Effector memory CD8-positive, alpha-beta T cell (primary cell): ENCODE measurements around the gene EFHD2.
"Not testable (repeated sequence)": the region's sequence is repeated elsewhere in the genome, so short reads cannot be mapped to it uniquely, and the experiment has no call there.

Experiments
- ATAC-seq: fragments of 150-1000 bp; cut with Tn5 transposase; replicated peaks from 2 replicates; pipeline ENCODE4 v1.10.0; 2021; ENCODE audit warnings: mild to moderate bottlenecking, moderate library complexity
- DNase-seq, 3 experiments: peaks; one replicate each; pipeline ENCODE4 v3.0.0; 2021
- H3K27ac Mint-ChIP-seq, 2 donors: one replicate each; pipeline ENCODE4 v1.8.0; 2022; ENCODE audit warnings: mild to moderate bottlenecking in 2 of 2, mixed read lengths in 2 of 2, moderate library complexity in 2 of 2
- H3K27me3 Mint-ChIP-seq, 2 donors: one replicate each; pipeline ENCODE4 v1.8.0; 2022; ENCODE audit warnings: mixed read lengths in 2 of 2
- H3K36me3 Mint-ChIP-seq: one replicate; pipeline ENCODE4 v1.8.0; 2022; ENCODE audit warnings: mild to moderate bottlenecking, moderate library complexity, mixed read lengths; ENCODE audit not compliant: insufficient read depth
- H3K4me1 Mint-ChIP-seq, 2 donors: one replicate each; pipeline ENCODE4 v1.8.0; 2022; ENCODE audit warnings: low read depth in 2 of 2, mixed read lengths in 2 of 2
- H3K4me3 Mint-ChIP-seq, 2 donors: one replicate each; pipeline ENCODE4 v1.8.0; 2022; ENCODE audit warnings: mild to moderate bottlenecking in 2 of 2, mixed read lengths in 2 of 2, moderate library complexity in 2 of 2
- H3K9me3 Mint-ChIP-seq, 2 donors: one replicate each; pipeline ENCODE4 v1.8.0; 2022; ENCODE audit warnings: mixed read lengths in 2 of 2

EFHD2 gene

GRCh38 chr1:15449567-15449966 lies 39.9 kb downstream of the EFHD2 start:
- no peak for DNase-seq

GRCh38 chr1:15451014-15451722 lies 41.5 kb downstream of the EFHD2 start:
- ATAC-seq (no peak), DNase-seq (no peak)
- no peaks in the 10 kb centered on the region for H3K9me3 Mint-ChIP-seq
- no peak overlapping the region for H3K27ac Mint-ChIP-seq
- H3K36me3 Mint-ChIP-seq, result no peaks in the 10 kb centered on the region
- no peak overlapping the region for H3K4me3 Mint-ChIP-seq
- H3K27me3 Mint-ChIP-seq, result peaks cover 10 to 46% of the 10 kb centered on the region in 2 donors
- H3K4me1 Mint-ChIP-seq, result peaks cover 0 to 1% of the 10 kb centered on the region in 2 donors

More at GRCh38 chr1:15449567-15449966, 39.9 kb downstream of the EFHD2 start:
- Mint-ChIP-seq H3K36me3 (no peaks in the 10 kb centered on the region), H3K9me3 (no peaks in the 10 kb centered on the region), H3K4me3 (no peak overlapping the region), H3K4me1 (peaks cover 5 to 12% of the 10 kb centered on the region in 2 donors), H3K27me3 (peaks cover 10 to 47% of the 10 kb centered on the region in 2 donors), H3K27ac (peak overlapping the region in 1 of 2 donors; percentile 6)
- ATAC-seq, result no peak

- Mint-ChIP-seq H3K27me3 (peaks cover 10 to 50% of the 10 kb centered on the region in 2 donors), H3K36me3 (no peaks in the 10 kb centered on the region), H3K27ac (no peak overlapping the region), H3K4me1 (no peaks in the 10 kb centered on the region), H3K9me3 (no peaks in the 10 kb centered on the region), H3K4me3 (no peak overlapping the region)
- ATAC-seq (no peak), DNase-seq (no peak)
Measured at GRCh38 chr1:15452216-15452615, 42.5 kb downstream of the EFHD2 start.

GRCh38 chr1:15452866-15453571 lies 43.3 kb downstream of the EFHD2 start:
- no peaks in the 10 kb centered on the region for H3K4me1 Mint-ChIP-seq
- DNase-seq (no peak), ATAC-seq (no peak)
- H3K36me3 Mint-ChIP-seq, result no peaks in the 10 kb centered on the region
- H3K4me3 Mint-ChIP-seq, result no peak overlapping the region
- H3K27me3 Mint-ChIP-seq, result peaks cover 10 to 49% of the 10 kb centered on the region in 2 donors
- H3K9me3 Mint-ChIP-seq, result no peaks in the 10 kb centered on the region
- H3K27ac Mint-ChIP-seq, result no peak overlapping the region

GRCh38 chr1:15453734-15454133 lies 44.0 kb downstream of the EFHD2 start:
- ATAC-seq, result no peak
- Mint-ChIP-seq H3K36me3 (no peaks in the 10 kb centered on the region), H3K27ac (no peak overlapping the region), H3K27me3 (peaks cover 10 to 49% of the 10 kb centered on the region in 2 donors), H3K4me1 (no peaks in the 10 kb centered on the region), H3K4me3 (no peak overlapping the region), H3K9me3 (no peaks in the 10 kb centered on the region)
- DNase-seq, result no peak

- H3K4me1 Mint-ChIP-seq, result no peaks in the 10 kb centered on the region
- ATAC-seq (no peak), DNase-seq (no peak)
- peaks cover 7 to 46% of the 10 kb centered on the region in 2 donors for H3K27me3 Mint-ChIP-seq
- H3K4me3 Mint-ChIP-seq, result no peak overlapping the region
- no peaks in the 10 kb centered on the region for H3K9me3 Mint-ChIP-seq
- peaks cover 2% of the 10 kb centered on the region for H3K36me3 Mint-ChIP-seq
- no peak overlapping the region for H3K27ac Mint-ChIP-seq
Measured at GRCh38 chr1:15454256-15454655, 44.6 kb downstream of the EFHD2 start.

- no peak overlapping the region for H3K4me3 Mint-ChIP-seq
- H3K4me1 Mint-ChIP-seq, result peaks cover 0 to 1% of the 10 kb centered on the region in 2 donors
- no peak for DNase-seq
- H3K36me3 Mint-ChIP-seq, result peaks cover 4% of the 10 kb centered on the region
- no peak for ATAC-seq
- H3K27me3 Mint-ChIP-seq, result peaks cover 0 to 44% of the 10 kb centered on the region in 2 donors
- no peak overlapping the region for H3K27ac Mint-ChIP-seq
- no peaks in the 10 kb centered on the region for H3K9me3 Mint-ChIP-seq
Measured at GRCh38 chr1:15455522-15455921, 45.8 kb downstream of the EFHD2 start.

GRCh38 chr1:15456313-15456954 lies 46.7 kb downstream of the EFHD2 start, which contains the start of gene CELA2A:
Gene CELA2A (plus strand): TSS chr1:15456732. CDS start chr1:15456754, 22 bp downstream.
- ATAC-seq (no peak), DNase-seq (no peak)
- peaks cover 0 to 1% of the 10 kb centered on the region in 2 donors for H3K4me1 Mint-ChIP-seq
- H3K4me3 Mint-ChIP-seq, result no peak within 1 kb of the TSS
- peaks cover 4% of the 10 kb centered on the region for H3K36me3 Mint-ChIP-seq
- H3K27me3 Mint-ChIP-seq, result peaks cover 0 to 43% of the 10 kb centered on the region in 2 donors
- no peak within 1 kb of the TSS for H3K27ac Mint-ChIP-seq
- no peaks in the 10 kb centered on the region for H3K9me3 Mint-ChIP-seq

- peaks cover 0 to 39% of the 10 kb centered on the region in 2 donors for H3K27me3 Mint-ChIP-seq
Measured at GRCh38 chr1:15457585-15457984, 47.9 kb downstream of the EFHD2 start.

GRCh38 chr1:15458388-15458787 lies 48.7 kb downstream of the EFHD2 start:
- not testable (repeated sequence) for H3K4me3 Mint-ChIP-seq, DNase-seq, H3K27ac Mint-ChIP-seq, H3K4me1 Mint-ChIP-seq, ATAC-seq, H3K9me3 Mint-ChIP-seq, H3K36me3 Mint-ChIP-seq
- peaks cover 0 to 39% of the 10 kb centered on the region in 2 donors for H3K27me3 Mint-ChIP-seq

More at GRCh38 chr1:15457585-15457984, 47.9 kb downstream of the EFHD2 start:
- ATAC-seq, result no peak
- no peak overlapping the region for H3K27ac Mint-ChIP-seq
- no peak overlapping the region for H3K4me3 Mint-ChIP-seq
- H3K4me1 Mint-ChIP-seq, result peaks cover 0 to 1% of the 10 kb centered on the region in 2 donors
- DNase-seq, result no peak
- H3K9me3 Mint-ChIP-seq, result no peaks in the 10 kb centered on the region
- H3K36me3 Mint-ChIP-seq, result peaks cover 4% of the 10 kb centered on the region

- DNase-seq (no peak), ATAC-seq (no peak)
- Mint-ChIP-seq H3K4me1 (peaks cover 0 to 1% of the 10 kb centered on the region in 2 donors), H3K4me3 (no peak overlapping the region), H3K27ac (no peak overlapping the region), H3K9me3 (no peaks in the 10 kb centered on the region), H3K27me3 (peaks cover 5 to 48% of the 10 kb centered on the region in 2 donors), H3K36me3 (peaks cover 4% of the 10 kb centered on the region)
Measured at GRCh38 chr1:15459771-15460707, 50.4 kb downstream of the EFHD2 start.

- Mint-ChIP-seq H3K36me3 (peaks cover 4% of the 10 kb centered on the region), H3K9me3 (no peaks in the 10 kb centered on the region), H3K27ac (no peak overlapping the region), H3K4me1 (peaks cover 0 to 1% of the 10 kb centered on the region in 2 donors), H3K27me3 (peaks cover 6 to 51% of the 10 kb centered on the region in 2 donors), H3K4me3 (no peak overlapping the region)
- no peak for ATAC-seq
- no peak for DNase-seq
Measured at GRCh38 chr1:15460708-15461095, 51.0 kb downstream of the EFHD2 start.
